Colonic mucosa (tissue), 4 donors: ENCODE data around the gene ARFGAP3. TPM values are rescaled to one million over a fixed set of nuclear protein-coding genes. Genes with fewer than 3 reads are reported as not detected.

Source experiments
- DNase-seq: peaks from one replicate; pipeline ENCODE4 v3.0.0-alpha.2; 2020
- H3K27ac ChIP-seq: fragments of 200-600 bp; one replicate; pipeline ENCODE4 v1.8.0; 2021
- H3K27me3 ChIP-seq: fragments of 200-600 bp; one replicate; pipeline ENCODE4 v1.8.0; 2021
- H3K36me3 ChIP-seq: fragments of 200-600 bp; one replicate; pipeline ENCODE4 v1.8.0; 2021
- H3K4me1 ChIP-seq: fragments of 200-600 bp; one replicate; pipeline ENCODE4 v1.8.0; 2021; ENCODE audit warnings: mild to moderate bottlenecking
- H3K4me3 ChIP-seq: fragments of 200-600 bp; one replicate; pipeline ENCODE4 v1.8.0; 2021
- H3K9ac ChIP-seq, 2 donors: one replicate each; pipeline ENCODE4 v1.7.0; 2013; ENCODE audit warnings: control low read depth in 2 of 2, low read depth in 2 of 2, low read length in 2 of 2
- H3K9me3 ChIP-seq: fragments of 200-600 bp; one replicate; pipeline ENCODE4 v1.8.0; 2021
- intact Hi-C: fragments of 100-400 bp; cut with DNase I; formaldehyde crosslinking; loops from one replicate; pipeline ENCODE4 v1.14.1; 2022
- total RNA-seq, 2 donors: library from RNA; stranded (reverse); fragmentation: NEBNext Ultra II Directional in 1 of 2; extraction: Animal tissue kit (Norgen Biotek cat#: 25700) in 1 of 2; gene quantifications; one replicate each; pipeline ENCODE4 v1.2.1, GENCODE V29; 2021
- TF ChIP-seq, protein P1 (sequence below): fragments of 200-600 bp; IDR thresholded peaks from one replicate; pipeline ENCODE4 v1.8.0; 2022; ENCODE audit warnings: antibody characterized with exemption, mild to moderate bottlenecking
- donor health status: healthy.
- donor health status: DM: no; HTN: no; CAD: no.
- donor health status: DM: no; HTN: no; CAD: no.

Gene ARFGAP3
- total RNA-seq, 2 donors from 2014 or later: 29.4 to 47.7 TPM

DNA sequence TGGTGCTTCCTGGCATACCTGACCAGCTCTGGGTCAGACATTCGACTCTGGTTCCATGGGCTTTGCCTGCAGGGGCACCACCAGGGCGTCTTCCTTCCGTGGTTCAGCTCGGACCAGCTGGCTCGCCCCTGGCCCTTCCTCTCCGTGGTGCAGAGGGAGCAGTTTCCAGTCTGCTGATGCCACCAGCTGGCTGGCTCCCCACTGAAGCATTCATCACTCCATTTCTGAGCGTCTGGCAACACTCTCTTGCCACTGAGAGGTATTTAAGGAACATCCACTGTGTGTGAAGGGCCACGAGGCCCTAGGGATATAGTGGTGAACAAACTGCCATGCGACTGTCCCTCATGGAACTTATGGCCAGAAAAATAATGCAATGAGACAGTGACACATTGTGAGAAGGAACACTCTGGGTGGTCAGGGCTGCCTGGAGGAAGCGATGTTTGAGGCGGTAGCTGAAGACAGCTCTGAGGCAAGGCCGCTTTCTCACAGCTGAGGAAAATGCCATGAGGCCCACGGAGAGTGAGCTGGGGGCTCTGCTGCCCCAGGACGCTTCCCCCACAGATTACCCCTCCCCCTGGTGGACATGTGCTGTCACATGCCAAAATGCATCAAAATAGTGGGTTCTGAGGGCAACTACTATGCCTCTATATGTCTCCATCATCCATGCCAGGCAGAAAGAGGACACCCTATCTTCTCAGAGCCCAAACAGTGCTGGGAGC is 44.9 kb upstream of the ARFGAP3 start:
- TF ChIP-seq, protein P1, sequence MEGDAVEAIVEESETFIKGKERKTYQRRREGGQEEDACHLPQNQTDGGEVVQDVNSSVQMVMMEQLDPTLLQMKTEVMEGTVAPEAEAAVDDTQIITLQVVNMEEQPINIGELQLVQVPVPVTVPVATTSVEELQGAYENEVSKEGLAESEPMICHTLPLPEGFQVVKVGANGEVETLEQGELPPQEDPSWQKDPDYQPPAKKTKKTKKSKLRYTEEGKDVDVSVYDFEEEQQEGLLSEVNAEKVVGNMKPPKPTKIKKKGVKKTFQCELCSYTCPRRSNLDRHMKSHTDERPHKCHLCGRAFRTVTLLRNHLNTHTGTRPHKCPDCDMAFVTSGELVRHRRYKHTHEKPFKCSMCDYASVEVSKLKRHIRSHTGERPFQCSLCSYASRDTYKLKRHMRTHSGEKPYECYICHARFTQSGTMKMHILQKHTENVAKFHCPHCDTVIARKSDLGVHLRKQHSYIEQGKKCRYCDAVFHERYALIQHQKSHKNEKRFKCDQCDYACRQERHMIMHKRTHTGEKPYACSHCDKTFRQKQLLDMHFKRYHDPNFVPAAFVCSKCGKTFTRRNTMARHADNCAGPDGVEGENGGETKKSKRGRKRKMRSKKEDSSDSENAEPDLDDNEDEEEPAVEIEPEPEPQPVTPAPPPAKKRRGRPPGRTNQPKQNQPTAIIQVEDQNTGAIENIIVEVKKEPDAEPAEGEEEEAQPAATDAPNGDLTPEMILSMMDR: no peak
- H3K4me3 ChIP-seq: no peak overlapping the region
- H3K27ac ChIP-seq: no peak overlapping the region
- H3K27me3 ChIP-seq: no peaks in the 10 kb centered on the region
- H3K9ac ChIP-seq: no peak overlapping the region
- H3K4me1 ChIP-seq: peaks cover 11% of the 10 kb centered on the region
- intact Hi-C loops: no loop called here
- no peaks in the 10 kb centered on the region for H3K36me3 ChIP-seq
- DNase-seq: no peak
- no peaks in the 10 kb centered on the region for H3K9me3 ChIP-seq

DNA sequence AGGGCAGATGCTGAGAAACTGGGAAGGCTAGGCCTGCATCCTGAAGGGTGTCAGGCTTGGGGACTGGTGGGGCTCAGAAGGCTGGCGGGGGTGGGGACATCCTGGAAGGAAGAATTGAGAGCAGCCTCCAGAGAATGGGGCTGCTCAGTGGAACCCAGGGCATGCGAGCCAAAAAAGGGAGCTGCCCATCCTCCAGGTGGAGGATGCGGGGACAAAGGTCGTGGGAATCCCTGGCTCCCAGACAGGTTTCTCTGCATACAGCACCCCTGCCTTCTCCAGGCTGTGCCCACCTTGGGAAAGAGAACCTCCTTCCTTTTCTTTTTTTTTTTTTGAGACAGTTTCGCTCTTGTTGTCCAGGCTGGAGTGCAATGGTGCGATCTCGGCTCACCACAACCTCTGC is 40.9 kb upstream of the ARFGAP3 start:
- DNase-seq: no peak
- Histone ChIP-seq H3K4me1 (no peaks in the 10 kb centered on the region), H3K27me3 (no peaks in the 10 kb centered on the region), H3K9me3 (no peaks in the 10 kb centered on the region), H3K4me3 (no peak overlapping the region), H3K9ac (no peak overlapping the region), H3K36me3 (no peaks in the 10 kb centered on the region), H3K27ac (no peak overlapping the region)
- TF ChIP-seq, protein P1: no peak
- intact Hi-C loops: no loop called here

DNA sequence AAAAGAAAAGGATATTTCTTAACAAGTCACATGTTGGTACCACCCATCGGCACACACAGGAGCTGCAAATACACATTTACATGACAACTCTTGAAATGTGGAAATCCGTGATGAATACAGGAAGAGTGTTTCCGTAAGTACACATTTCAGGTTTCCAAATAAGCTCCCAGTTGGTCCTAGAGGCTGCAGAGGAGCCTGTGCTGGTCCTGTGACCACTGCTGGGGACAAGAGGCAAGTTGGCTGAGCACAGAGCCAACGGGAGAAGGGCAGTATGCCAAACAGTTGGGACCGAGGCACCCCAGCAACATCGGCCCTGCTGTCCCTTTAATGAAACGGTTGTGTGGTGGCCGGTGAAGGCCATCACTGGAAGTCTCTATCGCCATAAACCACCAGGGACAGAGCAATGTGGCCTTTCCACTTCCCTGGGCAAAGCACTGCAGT is 38.5 kb upstream of the ARFGAP3 start:
- no peak overlapping the region for H3K4me3 ChIP-seq
- H3K9ac ChIP-seq: no peak overlapping the region
- no peak overlapping the region for H3K27ac ChIP-seq
- H3K27me3 ChIP-seq: no peaks in the 10 kb centered on the region
- DNase-seq: no peak
- no peaks in the 10 kb centered on the region for H3K4me1 ChIP-seq
- TF ChIP-seq, protein P1: no peak
- no peaks in the 10 kb centered on the region for H3K36me3 ChIP-seq
- H3K9me3 ChIP-seq: no peaks in the 10 kb centered on the region
- intact Hi-C loops: no loop called here

DNA sequence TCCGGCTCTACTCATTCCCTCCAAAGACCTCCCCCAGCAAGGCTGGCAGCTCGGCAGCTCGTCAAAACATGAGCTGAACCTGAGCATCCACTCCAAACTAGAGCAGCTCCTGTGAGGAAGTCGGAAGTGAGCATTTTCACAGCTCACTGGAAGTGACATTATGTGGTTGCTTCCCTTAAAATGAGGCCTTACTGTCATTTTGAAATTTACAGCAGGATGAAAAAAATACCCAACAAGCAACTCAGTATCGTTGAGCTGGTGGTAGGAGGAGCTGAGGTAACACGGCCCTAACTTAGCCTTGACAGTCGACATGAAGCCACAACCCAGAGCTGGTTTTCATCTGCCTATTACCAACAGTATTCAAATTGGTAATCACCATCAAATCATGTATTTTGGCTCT is 38.0 kb upstream of the ARFGAP3 start:
- TF ChIP-seq, protein P1: no peak
- intact Hi-C loops: no loop called here
- H3K4me3 ChIP-seq: no peak overlapping the region
- DNase-seq: no peak
- no peaks in the 10 kb centered on the region for H3K9me3 ChIP-seq
- H3K36me3 ChIP-seq: no peaks in the 10 kb centered on the region
- no peak overlapping the region for H3K27ac ChIP-seq
- H3K9ac ChIP-seq: peak overlapping the region in 1 of 2 donors; percentile 9
- no peaks in the 10 kb centered on the region for H3K4me1 ChIP-seq
- H3K27me3 ChIP-seq: no peaks in the 10 kb centered on the region

DNA sequence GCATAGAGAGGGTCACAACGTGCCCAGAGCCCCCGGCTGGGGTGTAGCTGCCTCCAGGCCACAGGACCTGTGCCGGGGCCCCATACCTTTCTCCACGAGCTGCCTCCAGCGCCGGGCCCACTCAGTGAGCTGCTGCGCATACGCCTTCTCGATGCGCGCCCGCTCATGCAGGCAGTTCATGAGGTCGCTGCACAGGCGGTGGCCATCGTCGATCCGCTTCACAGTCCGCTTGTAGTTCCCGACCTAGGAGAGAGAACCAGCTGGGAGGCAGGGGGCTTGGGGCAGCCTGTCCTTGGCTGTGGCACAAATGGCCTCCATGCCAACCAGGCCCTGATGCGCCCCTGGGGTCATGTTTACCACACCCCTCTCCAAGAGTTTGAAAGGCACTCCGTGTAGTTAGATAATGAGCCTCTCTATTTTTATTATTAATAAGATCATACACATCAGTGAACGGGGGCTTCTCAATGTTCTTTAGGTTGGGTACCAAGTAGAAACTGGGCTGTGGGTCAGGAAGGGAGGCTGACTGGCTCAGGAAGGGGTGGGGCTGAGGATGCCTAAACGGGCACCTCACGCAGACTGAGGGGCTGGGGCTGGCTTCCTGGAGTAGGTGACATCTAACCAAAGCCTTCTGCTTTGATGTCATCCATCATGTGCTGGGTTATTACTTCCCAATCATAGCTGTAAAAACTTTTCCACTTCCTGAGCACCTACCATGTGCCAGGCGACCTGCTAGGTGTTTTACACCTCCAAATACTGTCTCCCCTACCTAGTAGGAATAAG is 36.5 kb upstream of the ARFGAP3 start:
- H3K36me3 ChIP-seq: no peaks in the 10 kb centered on the region
- TF ChIP-seq, protein P1: no peak
- no peaks in the 10 kb centered on the region for H3K27me3 ChIP-seq
- H3K27ac ChIP-seq: peak overlapping the region; percentile 4
- no peaks in the 10 kb centered on the region for H3K9me3 ChIP-seq
- no peak for DNase-seq
- H3K9ac ChIP-seq: no peak overlapping the region
- H3K4me1 ChIP-seq: peaks cover 2% of the 10 kb centered on the region
- intact Hi-C loops: no loop called here
- H3K4me3 ChIP-seq: no peak overlapping the region
